HG03342 (cell line): ENCODE measurements around the gene HDAC4.

Source experiments
- ATAC-seq: cut with Tn5 transposase; IDR thresholded peaks from one replicate; pipeline ENCODE4 v1.9.1; 2021; ENCODE audit warnings: mild to moderate bottlenecking, moderate library complexity; ENCODE audit not compliant: unreplicated experiment

Gene HDAC4

GRCh38 chr2:239116456-239117246 is 284.2 kb downstream of the HDAC4 start:
- ATAC-seq, result no peak

DNA sequence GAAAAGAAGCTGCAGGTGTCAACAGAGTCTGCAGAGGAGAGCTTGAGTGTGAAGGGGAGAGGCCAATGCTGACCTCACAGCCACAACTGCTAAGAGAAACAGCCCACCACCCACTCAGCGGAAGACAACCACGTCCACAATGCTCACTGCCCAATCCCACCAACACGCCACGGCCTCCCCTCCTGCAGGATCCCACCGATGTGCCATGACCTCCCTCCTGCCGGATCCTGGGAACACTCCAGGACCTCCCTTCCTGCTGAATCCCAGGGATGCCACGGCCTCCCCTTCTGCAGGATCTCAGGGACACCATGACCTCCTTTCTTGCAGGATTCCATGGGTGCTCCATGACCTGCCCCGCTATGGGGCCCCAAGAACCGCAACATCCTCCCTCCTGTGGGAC is 285.2 kb downstream of the HDAC4 start:
- no peak for ATAC-seq

DNA sequence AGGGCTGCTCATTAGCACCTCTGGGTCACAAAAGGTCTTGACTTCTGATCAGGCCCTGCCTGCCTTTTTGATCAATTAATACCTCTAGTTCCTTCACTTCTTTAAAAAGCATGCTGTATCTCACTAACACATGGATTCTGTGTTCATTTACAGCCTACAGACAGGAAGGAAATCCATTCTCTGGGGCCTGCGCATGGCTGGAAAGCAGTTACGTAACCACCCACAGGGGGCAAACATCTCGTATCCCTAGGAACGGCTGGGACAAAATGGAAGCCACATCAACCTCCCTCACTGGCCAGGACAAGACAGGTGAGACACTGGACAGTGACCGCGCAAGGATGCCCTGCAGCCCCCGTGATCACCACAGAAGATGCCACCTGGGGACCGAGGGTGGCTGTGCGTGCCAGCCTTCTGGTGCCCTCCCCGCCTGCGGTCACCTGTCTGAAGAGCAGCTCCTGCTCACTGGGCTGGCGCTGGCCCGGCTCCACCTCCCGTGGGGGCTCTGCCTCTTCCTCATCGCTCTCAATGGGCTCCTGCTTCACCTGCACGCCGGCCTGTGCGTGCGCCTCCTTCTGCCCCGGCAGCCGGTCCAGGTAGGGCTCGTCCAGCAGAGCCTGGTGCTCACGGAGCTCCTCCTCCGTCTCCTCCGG is 286.1 kb downstream of the HDAC4 start:
- ATAC-seq, result no peak

DNA sequence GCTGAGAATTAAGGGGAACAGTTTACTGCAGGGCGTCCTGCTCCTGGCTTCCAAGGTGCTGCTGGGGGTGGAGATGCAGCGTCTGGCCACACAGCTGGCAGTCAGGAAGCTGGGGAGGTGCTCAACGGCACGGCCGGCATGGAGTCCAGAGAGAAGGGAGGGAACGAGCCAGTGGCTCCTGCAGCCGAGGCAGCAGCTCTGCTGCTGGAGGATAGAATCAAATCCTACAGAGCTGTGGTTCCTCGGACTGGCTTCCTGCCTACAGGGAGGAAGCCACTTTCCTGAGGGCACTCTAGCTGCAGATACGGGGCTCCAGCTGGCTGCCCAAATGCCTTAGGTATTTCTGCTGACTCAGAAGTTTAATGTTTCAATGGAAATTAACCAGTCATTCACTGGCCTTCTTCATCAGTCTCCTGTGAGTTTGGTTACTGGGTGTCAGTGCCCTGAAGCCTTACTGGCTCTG is 286.7 kb downstream of the HDAC4 start:
- no peak for ATAC-seq

- ATAC-seq, result no peak
These were observed 287.2 kb downstream of the HDAC4 start for GRCh38 chr2:239113615-239114014.

DNA sequence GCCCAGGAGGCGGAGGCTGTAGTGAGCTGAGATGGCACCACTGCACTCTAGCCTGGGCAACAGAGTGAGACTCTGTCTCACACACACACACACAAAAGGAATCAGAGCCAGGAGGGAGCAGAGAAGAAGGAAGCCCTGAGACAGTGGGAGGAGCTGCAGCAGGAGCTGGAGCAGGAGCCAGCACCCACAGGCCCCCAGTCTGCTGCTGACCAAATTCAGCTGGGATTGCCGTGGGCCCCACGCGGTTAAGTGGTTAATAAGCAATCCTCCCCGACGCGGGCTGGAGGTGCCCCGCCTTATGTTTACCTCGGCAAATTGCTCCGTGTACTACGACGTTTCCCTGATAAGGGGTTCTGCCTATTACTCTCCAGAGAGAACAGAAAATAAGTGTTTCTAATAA is 287.6 kb downstream of the HDAC4 start:
- no peak for ATAC-seq

DNA sequence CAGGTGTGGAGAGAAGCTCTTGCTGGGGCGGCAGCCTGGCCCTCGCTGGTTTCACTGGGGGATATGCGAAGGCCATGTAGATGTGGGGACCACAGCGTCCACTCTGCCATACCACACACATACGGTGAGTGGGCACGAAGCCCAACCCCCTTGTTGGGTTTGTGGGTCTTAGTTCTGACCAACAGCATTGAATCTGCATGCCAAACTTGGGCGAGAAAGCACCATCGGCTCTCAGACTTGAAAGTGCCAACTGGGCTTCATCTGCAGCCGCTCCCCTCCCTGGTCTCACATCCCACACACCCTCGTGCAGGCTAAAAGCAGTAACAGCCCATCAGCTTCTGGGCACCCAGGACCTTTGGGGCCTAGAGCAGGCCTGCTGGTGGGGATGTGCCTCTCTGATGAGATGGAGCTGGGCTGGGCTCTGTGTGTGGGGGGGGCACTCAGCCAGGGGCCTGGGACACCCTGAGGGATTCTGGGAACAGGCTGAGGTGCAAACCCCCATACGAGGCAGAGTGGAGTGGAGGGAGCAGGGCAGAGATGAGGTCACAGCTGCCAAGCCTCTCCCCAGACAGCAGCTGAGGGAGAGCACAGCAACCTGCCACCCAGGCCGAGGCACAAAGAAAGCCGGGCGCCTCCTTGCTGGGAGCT is 288.6 kb downstream of the HDAC4 start:
- no peak for ATAC-seq

GRCh38 chr2:239111401-239112100 is 289.3 kb downstream of the HDAC4 start:
- ATAC-seq, result no peak

DNA sequence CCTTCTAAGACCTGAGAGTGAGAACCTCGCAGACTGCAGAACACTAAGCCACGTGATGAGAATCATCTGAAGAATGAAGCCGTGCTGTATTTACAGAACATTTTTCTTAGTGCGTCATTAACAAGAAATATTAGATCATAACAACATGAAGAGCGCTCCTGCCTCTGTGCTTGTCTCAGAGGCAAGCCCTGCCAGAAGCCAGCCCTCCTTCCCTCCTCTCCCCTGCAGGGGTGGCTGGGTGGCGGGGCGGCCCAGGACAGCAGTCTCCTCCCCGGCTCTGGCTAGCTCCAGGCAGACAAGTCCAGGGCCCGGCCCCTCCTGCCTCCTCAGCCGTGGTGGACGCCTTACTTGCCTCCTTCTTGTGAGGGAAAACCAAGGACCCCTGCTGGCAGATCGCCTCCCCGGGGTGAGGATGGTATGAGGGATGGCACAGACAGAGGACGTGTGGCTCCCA is 290.2 kb downstream of the HDAC4 start:
- ATAC-seq, result no peak

GRCh38 chr2:239109928-239110545 is 290.8 kb downstream of the HDAC4 start:
- ATAC-seq, result no peak

DNA sequence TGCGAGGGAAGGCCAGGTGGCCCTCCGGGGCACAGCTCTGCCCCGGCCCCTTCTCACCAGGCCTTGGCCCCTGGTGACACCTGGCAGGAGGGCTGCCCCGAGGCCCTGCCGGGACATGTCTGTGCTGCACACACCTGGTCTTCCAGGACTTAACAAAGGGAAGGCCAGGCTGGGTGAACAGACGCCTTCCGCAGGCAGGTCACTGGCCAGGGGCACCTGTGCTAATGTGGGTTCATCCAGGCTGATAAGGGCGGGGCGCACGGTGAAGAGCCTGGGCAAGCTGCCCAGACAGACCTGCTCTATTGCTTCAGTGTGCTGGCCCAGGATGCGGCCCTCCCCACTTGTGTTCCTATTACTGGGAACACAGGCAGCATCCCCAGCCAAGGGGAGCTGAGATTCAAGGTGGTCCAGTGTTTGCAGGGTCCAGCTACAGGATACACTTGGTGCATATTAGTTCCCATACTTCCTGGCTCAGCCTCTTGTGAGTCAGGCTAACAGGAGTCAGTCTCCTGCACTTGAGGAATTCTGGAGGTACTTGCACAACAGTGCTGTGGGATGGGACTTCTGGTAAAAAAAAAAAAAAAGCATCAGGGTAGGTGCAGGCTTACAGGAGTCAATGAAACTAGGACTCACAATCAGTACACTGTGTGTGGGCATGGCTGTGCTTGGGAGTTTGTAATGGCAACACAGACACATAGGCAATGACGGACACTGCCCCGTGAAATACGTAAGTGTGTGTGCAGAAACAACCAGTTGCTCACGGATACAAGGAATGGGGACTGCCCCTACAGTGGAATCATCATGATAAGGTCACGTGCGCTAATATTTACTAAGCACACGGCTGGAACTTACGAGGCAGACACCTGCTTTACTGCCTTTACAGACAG is 291.5 kb downstream of the HDAC4 start:
- ATAC-seq, result no peak

- ATAC-seq, result no peak
These were observed 292.4 kb downstream of the HDAC4 start for GRCh38 chr2:239108459-239108858.

- no peak for ATAC-seq
These were observed 292.9 kb downstream of the HDAC4 start for GRCh38 chr2:239107936-239108335.

GRCh38 chr2:239106966-239107365 is 293.9 kb downstream of the HDAC4 start:
- no peak for ATAC-seq

DNA sequence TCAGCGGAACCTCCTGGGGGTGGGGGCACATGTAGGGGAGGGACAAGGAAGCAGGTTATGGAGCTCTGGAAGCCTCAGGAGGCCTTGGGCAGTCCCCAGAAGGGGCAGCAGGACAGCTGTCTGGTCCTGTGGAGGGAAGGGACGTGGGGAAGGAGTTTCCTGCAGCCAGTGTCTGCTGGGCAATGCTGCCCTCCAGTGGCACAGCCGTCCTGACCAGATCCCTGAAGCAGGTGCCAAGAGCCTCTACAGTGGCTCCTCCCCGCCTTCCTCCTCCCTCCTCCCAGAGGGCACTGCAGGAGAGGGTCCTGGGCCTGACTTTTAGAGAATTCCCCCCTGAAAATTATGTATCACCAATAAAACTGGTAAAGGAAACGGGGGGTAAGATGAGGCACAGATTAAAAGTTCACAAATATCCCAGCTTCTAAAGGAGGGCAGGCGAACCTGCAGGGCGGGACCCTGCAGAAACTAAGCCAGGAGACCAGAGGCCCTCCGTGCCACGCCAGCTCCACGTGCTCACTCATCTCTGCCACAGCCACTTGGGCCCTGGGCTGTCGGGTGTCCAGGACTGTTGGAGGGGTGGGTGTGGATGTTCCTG is 294.4 kb downstream of the HDAC4 start:
- no peak for ATAC-seq

DNA sequence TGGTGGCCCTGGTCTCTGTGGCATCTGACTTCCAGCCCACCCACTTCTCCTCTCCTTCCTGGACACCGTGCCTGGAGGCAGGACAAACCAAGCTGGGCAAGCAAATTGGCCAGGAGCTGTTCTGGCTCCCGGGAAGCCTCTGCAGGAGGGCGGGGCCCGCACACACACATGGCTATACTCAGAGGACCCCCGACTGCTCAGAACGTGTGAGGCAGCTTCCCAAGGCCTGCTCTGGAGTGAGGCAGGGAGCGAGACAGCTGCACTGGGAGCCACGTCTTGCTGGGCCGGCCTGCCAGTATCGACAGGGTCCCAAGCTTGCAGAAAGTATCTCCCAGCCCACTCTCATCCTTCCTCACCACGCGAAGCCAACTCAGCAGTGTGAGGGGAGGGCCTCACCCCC is 295.6 kb downstream of the HDAC4 start:
- no peak for ATAC-seq

- ATAC-seq, result no peak
These were observed 296.0 kb downstream of the HDAC4 start for GRCh38 chr2:239104800-239105199.

DNA sequence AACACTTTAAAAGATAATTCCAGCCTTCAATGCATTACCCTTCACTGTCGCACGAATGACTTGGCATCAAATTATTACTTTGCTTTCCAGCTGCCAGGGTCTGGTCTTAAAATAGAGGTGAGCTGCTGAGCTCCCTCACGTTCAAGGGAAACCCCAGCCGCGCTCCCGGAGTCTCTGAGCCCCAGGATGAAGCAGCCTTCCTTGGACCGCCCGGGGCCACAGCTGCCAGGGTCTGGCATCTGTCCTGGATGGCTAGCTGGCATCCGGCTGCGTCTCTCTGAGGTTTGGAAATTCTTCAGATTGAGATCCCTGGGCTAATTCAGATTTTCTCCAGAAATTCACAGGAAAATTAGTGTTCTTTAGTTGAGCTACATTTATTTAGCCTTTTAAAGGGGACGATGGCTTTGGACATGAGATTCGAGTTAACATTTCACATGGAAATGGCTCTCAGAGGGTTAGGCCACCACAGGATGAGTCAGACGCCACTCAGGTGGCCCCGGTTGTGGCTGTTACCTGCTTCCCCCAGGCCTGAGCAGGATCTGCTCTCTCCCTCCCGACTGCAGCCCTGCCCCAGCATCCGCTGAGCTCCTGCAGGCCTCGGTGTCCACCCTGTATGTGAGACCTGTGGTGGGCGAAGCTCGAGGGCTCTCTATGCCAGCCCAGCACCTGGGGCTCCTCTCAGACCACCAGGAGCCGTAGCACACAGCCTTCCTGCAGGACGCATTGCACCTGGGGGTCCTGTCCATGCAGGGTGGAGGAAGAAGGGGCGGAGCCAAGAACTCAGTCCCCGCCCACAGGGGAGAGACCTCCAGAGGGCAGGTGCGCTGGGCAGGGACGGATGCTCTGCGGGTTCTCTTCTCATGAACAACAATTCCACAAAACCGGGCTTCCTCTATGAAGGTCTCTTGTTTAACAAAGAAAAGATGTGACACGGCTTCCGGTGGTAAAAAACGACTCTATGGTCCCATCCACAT is 297.4 kb downstream of the HDAC4 start:
- ATAC-seq, result no peak
